MM.1S (cell line): ENCODE results near the gene KIZ.

Experiments used
- DNase-seq: peaks from one replicate; pipeline ENCODE4 v3.0.0-alpha.2; 2015
- H2AFZ ChIP-seq: fragments of 300-600 bp; sonication (generic); 2 replicates; pipeline ENCODE4 v1.6.0; 2016; ENCODE audit warnings: antibody characterized with exemption, low read length
- H3F3A ChIP-seq: fragments of 300-600 bp; sonication (generic); 2 replicates; pipeline ENCODE4 v1.6.1; 2016; ENCODE audit warnings: mild to moderate bottlenecking, antibody characterized with exemption, low read length, moderate library complexity, mixed read lengths; ENCODE audit not compliant: insufficient read depth
- H3K27ac ChIP-seq: fragments of 300-600 bp; sonication (generic); 2 replicates; pipeline ENCODE4 v1.5.1; 2016; ENCODE audit warnings: mild to moderate bottlenecking, low read length
- H3K27me3 ChIP-seq: fragments of 300-600 bp; sonication (generic); replicated peaks from 2 replicates; pipeline ENCODE4 v1.6.0; 2016; ENCODE audit warnings: low read length; ENCODE audit not compliant: insufficient read depth
- H3K36me3 ChIP-seq: fragments of 300-600 bp; sonication (generic); replicated peaks from 2 replicates; pipeline ENCODE4 v1.6.1; 2016; ENCODE audit warnings: mild to moderate bottlenecking, low read length, mixed read lengths; ENCODE audit not compliant: insufficient read depth
- H3K4me1 ChIP-seq: fragments of 300-600 bp; sonication (generic); 2 replicates; pipeline ENCODE4 v1.6.1; 2016; ENCODE audit warnings: low read length, mixed read lengths
- H3K4me2 ChIP-seq: fragments of 300-600 bp; sonication (generic); 2 replicates; pipeline ENCODE4 v1.6.0; 2016; ENCODE audit warnings: low read depth, low read length
- H3K4me3 ChIP-seq: fragments of 300-600 bp; sonication (generic); 2 replicates; pipeline ENCODE4 v1.5.1; 2016; ENCODE audit warnings: low read length, mixed read lengths
- H3K79me2 ChIP-seq: fragments of 300-600 bp; sonication (generic); 2 replicates; pipeline ENCODE4 v1.6.1; 2016; ENCODE audit warnings: mixed run types, low read length, mixed read lengths
- H3K9ac ChIP-seq: fragments of 300-600 bp; sonication (generic); 2 replicates; pipeline ENCODE4 v1.6.1; 2016; ENCODE audit warnings: low read length, mixed read lengths
- H3K9me2 ChIP-seq: fragments of 300-600 bp; sonication (generic); replicated peaks from 2 replicates; pipeline ENCODE4 v1.6.1; 2016; ENCODE audit warnings: mild to moderate bottlenecking, low read length, mixed read lengths; ENCODE audit not compliant: insufficient read depth
- H3K9me3 ChIP-seq: fragments of 300-600 bp; sonication (generic); replicated peaks from 2 replicates; pipeline ENCODE4 v1.6.1; 2016; ENCODE audit warnings: mild to moderate bottlenecking, low read length, mixed read lengths; ENCODE audit not compliant: insufficient read depth
- H4K20me1 ChIP-seq: fragments of 300-600 bp; sonication (generic); 2 replicates; pipeline ENCODE4 v1.6.1; 2016; ENCODE audit warnings: mild to moderate bottlenecking, low read length, moderate library complexity, mixed read lengths; ENCODE audit not compliant: insufficient read depth
- CTCF ChIP-seq: fragments of 300-600 bp; sonication (generic); IDR thresholded peaks from 2 replicates; pipeline ENCODE4 v1.5.1; 2016; ENCODE audit warnings: antibody characterized with exemption, low read length, mixed read lengths
- EZH2 ChIP-seq: fragments of 300-600 bp; sonication (generic); optimal IDR thresholded peaks from 2 replicates; pipeline ENCODE3; 2017; ENCODE audit warnings: low read depth, mild to moderate bottlenecking, antibody characterized with exemption, low read length, mixed read lengths
- EZH2phosphoT487 ChIP-seq: fragments of 300-600 bp; sonication (generic); IDR thresholded peaks from 2 replicates; pipeline ENCODE4 v1.6.1; 2018; ENCODE audit warnings: antibody characterized with exemption, low read length

KIZ gene

DNA sequence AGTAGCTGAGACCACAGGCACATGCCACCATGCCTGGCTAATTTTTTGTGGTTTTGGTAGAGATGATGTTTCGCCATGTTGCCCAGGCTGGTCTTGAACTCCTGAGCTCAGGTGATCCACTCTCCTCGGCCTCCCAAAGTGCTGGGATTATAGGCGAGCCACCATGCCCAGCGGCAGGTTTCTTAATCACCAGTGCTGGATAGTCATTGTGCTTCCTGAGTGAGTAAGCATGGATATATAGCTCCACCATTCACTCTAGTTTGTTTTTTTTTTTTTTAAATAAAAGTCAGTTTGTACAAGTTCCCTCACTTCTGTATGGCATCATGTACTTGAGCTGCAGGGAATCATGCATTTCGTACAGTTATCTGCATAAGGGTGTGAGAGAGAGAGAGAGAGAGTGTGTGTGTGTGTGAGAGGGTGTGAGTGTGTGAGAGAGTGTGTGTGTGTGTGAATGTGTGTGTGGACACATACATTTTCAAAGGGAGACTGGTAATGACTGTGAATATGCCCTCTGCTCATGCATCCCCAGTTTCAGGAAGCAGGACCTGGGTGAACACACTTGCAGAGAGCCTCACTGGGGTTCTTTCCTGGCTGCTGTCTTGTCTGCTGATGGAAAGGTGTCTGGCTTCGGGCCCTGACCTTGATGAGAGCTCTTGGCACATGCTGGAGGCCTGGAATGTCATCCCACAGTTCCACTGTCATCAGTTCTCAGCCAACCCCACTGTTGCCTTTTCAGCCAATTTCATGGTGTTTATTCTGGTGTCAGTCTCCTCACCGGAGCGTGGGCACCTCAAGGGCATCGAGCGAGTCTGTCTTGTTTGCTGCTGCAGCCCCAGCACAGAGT lies 112.3 kb downstream of the KIZ start:
- H3K9ac ChIP-seq = no peak overlapping the region

GRCh38 chr20:21238818-21239536 lies 113.1 kb downstream of the KIZ start:
- no peak for TF ChIP-seq EZH2phosphoT487
- TF ChIP-seq CTCF = no peak
- no peak for TF ChIP-seq EZH2

More for the DNA sequence above, 112.3 kb downstream of the KIZ start:
- H4K20me1 ChIP-seq = no peaks in the 10 kb centered on the region
- no peaks in the 10 kb centered on the region for H3K4me1 ChIP-seq
- H3K4me3 ChIP-seq = no peak overlapping the region
- H3K27me3 ChIP-seq = no peaks in the 10 kb centered on the region
- DNase-seq = no peak
- H2AFZ ChIP-seq = no peak overlapping the region
- H3K36me3 ChIP-seq = no peaks in the 10 kb centered on the region
- H3K9me3 ChIP-seq = no peaks in the 10 kb centered on the region
- TF ChIP-seq EZH2 (no peak), EZH2phosphoT487 (no peak), CTCF (no peak)
- no peaks in the 10 kb centered on the region for H3F3A ChIP-seq
- H3K27ac ChIP-seq = no peak overlapping the region
- no peaks in the 10 kb centered on the region for H3K79me2 ChIP-seq
- H3K9me2 ChIP-seq = no peaks in the 10 kb centered on the region
- no peak overlapping the region for H3K4me2 ChIP-seq

GRCh38 chr20:21240394-21240793 lies 114.5 kb downstream of the KIZ start:
- Histone ChIP-seq H3K4me2 (no peak overlapping the region), H3K4me3 (no peak overlapping the region), H3K9me2 (no peaks in the 10 kb centered on the region), H3K9ac (no peak overlapping the region), H3K27ac (no peak overlapping the region), H3K79me2 (no peaks in the 10 kb centered on the region), H3K27me3 (no peaks in the 10 kb centered on the region), H3K9me3 (no peaks in the 10 kb centered on the region), H3K36me3 (no peaks in the 10 kb centered on the region), H3F3A (no peaks in the 10 kb centered on the region), H3K4me1 (no peaks in the 10 kb centered on the region), H2AFZ (no peak overlapping the region), H4K20me1 (no peaks in the 10 kb centered on the region)
- TF ChIP-seq EZH2 (no peak), CTCF (no peak), EZH2phosphoT487 (no peak)
- no peak for DNase-seq

More at GRCh38 chr20:21238818-21239536, 113.1 kb downstream of the KIZ start:
- Histone ChIP-seq H3K27ac (no peak overlapping the region), H3K4me3 (no peak overlapping the region), H4K20me1 (no peaks in the 10 kb centered on the region), H3K36me3 (no peaks in the 10 kb centered on the region), H3K9me2 (no peaks in the 10 kb centered on the region), H3K9me3 (no peaks in the 10 kb centered on the region), H2AFZ (no peak overlapping the region), H3K27me3 (no peaks in the 10 kb centered on the region), H3K4me2 (no peak overlapping the region), H3F3A (no peaks in the 10 kb centered on the region), H3K4me1 (no peaks in the 10 kb centered on the region), H3K79me2 (no peaks in the 10 kb centered on the region), H3K9ac (no peak overlapping the region)
- DNase-seq = no peak
